SU-DHL-6 (cell line): Measurements from ENCODE around the gene STK40.

Experiments
- H2AFZ ChIP-seq: fragments of 200-600 bp; sonication (generic); 2 replicates; pipeline ENCODE4 v1.6.1; 2014; ENCODE audit warnings: low read depth, mild to moderate bottlenecking, moderate library complexity, mixed read lengths, antibody characterized with exemption, low read length; ENCODE audit not compliant: severe bottlenecking
- H3F3A ChIP-seq: fragments of 200-600 bp; shearing (Covaris generic); 2 replicates; pipeline ENCODE4 v1.6.0; 2016; ENCODE audit warnings: antibody characterized with exemption, mild to moderate bottlenecking; ENCODE audit not compliant: insufficient read depth
- H3K27ac ChIP-seq: fragments of 200-600 bp; sonication (generic); 2 replicates; pipeline ENCODE4 v1.5.1; 2016; ENCODE audit warnings: low read depth, mild to moderate bottlenecking, low read length, moderate library complexity, mixed read lengths
- H3K27me3 ChIP-seq: fragments of 200-600 bp; sonication (generic), shearing (Covaris generic); 2 replicates; pipeline ENCODE4 v1.6.0; 2014; ENCODE audit warnings: mild to moderate bottlenecking, low read length
- H3K36me3 ChIP-seq: fragments of 200-600 bp; sonication (generic); 2 replicates; pipeline ENCODE4 v1.6.1; 2014; ENCODE audit warnings: mild to moderate bottlenecking, low read length, mixed read lengths
- H3K4me2 ChIP-seq: fragments of 300-600, 200-600 bp; shearing (Covaris generic), sonication (generic); 2 replicates; pipeline ENCODE4 v1.6.0; 2014; ENCODE audit warnings: low read length, low read depth, mild to moderate bottlenecking; ENCODE audit not compliant: poor library complexity, severe bottlenecking
- H3K4me3 ChIP-seq: fragments of 200-600 bp; sonication (generic); 2 replicates; pipeline ENCODE4 v1.5.1; 2014; ENCODE audit warnings: antibody characterized with exemption, low read length, mild to moderate bottlenecking, mixed read lengths; ENCODE audit not compliant: insufficient read depth, poor library complexity, severe bottlenecking
- H3K79me2 ChIP-seq: fragments of 200-600 bp; sonication (generic); 2 replicates; pipeline ENCODE4 v1.6.1; 2014; ENCODE audit warnings: mild to moderate bottlenecking, low read length, moderate library complexity; ENCODE audit not compliant: insufficient read depth
- H3K9ac ChIP-seq: fragments of 200-600 bp; sonication (generic); 2 replicates; pipeline ENCODE4 v1.7.0; 2014; ENCODE audit warnings: mild to moderate bottlenecking, low read length
- H3K9me2 ChIP-seq: fragments of 200-600 bp; sonication (generic); replicated peaks from 2 replicates; pipeline ENCODE4 v1.6.1; 2014; ENCODE audit warnings: low read length; ENCODE audit not compliant: insufficient read depth
- H3K9me3 ChIP-seq: fragments of 200-600 bp; sonication (generic); 2 replicates; pipeline ENCODE4 v1.6.1; 2014; ENCODE audit warnings: low read length, mixed read lengths; ENCODE audit not compliant: insufficient read depth
- H4K20me1 ChIP-seq: fragments of 200-600 bp; sonication (generic); 2 replicates; pipeline ENCODE4 v1.6.1; 2014; ENCODE audit warnings: low read depth, mild to moderate bottlenecking, antibody characterized with exemption, low read length, moderate library complexity, mixed read lengths
- EZH2phosphoT487 ChIP-seq: fragments of 200-600 bp; sonication (generic), shearing (Covaris generic); conservative IDR thresholded peaks from 2 replicates; pipeline ENCODE4 v1.6.1; 2018; ENCODE audit warnings: mild to moderate bottlenecking, antibody characterized with exemption, low read length, moderate library complexity, mixed read lengths
- TF ChIP-seq, protein P1 (sequence below): fragments of 200-600 bp; sonication (generic); IDR thresholded peaks from one replicate; pipeline ENCODE4 v1.5.1; 2017; ENCODE audit warnings: antibody characterized with exemption, mild to moderate bottlenecking, low read length, moderate library complexity; ENCODE audit not compliant: insufficient read depth, poor library complexity, severe bottlenecking

Gene STK40

DNA sequence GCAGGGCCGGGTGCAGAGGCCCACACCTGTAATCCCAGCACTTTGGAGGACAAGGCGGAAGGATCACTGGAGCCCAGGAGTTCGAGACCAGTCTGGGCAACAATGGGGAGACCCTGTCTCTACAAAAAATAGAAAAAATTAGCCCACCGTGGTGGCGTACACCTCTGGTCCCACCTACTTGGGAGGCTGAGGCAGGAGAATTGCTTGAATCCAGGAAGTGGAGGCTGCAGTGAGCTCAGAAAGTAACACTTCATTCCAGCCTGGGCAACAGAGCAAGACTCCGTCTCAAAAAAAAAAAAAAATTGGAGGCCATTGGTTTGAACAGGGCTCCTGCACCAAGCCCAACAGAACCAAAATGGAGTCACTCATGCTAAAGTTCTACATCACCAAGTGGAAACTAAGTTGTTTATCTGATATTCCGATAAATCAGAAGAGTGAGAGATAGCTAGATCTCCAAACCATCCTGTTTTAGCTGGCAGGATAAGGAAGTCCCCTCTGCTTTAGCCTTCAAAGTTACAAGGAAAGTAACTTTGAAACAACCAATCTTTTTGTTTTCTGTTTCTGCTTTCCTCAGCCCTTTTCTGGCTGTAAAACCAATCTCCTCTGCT lies 12.8 kb upstream of the STK40 start:
- H3K9me2 ChIP-seq = no peaks in the 10 kb centered on the region
- no peak for TF ChIP-seq EZH2phosphoT487
- H3F3A ChIP-seq = peaks cover 27% of the 10 kb centered on the region
- no peaks in the 10 kb centered on the region for H3K36me3 ChIP-seq
- H3K9me3 ChIP-seq = peaks cover 6% of the 10 kb centered on the region; the same call in 1 of the 2 replicates
- peak overlapping the region; percentile 59 for H2AFZ ChIP-seq
- H3K27me3 ChIP-seq = no peaks in the 10 kb centered on the region
- H3K4me2 ChIP-seq = peak overlapping the region; percentile 73
- H4K20me1 ChIP-seq = no peaks in the 10 kb centered on the region
- H3K9ac ChIP-seq = peak overlapping the region; percentile 66
- H3K79me2 ChIP-seq = peaks cover 19% of the 10 kb centered on the region
- H3K4me3 ChIP-seq = peak overlapping the region; percentile 60
- no peak overlapping the region for H3K27ac ChIP-seq

DNA sequence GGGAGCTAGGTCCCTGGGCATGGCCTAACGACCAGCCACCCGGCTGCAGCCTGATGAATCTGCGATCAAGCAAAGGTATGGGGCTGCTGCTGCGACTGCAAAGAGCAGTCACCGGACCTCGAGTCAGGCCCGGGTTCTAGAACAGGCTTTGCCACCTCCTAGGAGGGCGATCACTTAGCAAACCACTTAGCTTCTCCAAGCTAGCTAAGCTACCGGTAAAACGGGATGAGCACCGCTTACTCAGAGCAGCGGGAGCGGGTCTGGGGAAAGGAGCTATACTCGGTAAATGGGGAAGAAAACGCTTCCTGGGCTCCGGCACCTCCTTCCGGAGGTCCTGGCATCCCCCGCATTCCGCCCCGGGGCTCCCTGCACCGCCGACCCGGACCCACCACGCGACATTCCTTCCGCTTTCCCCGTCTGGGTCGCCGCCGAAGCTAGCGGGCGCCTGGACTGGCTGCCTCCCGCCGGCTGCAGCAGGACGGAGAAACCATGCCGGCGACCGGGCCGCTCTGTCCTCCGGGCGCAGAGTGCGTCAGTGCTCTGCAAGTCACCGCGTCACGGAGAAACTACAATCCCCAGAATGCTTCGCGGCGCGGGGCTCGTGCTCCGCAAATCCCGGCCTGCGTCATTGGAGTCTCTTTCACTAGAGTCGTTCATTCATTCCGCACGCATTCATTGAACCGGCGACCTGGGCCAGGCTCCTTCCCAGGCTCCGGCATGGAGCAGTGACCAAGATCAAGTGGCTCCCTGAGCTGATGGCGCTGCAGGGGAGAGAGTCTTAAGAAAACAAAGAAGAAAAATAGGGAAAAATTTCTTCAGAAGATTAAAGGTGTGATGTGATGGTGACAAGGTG lies 11.9 kb upstream of the STK40 start, which contains the start of gene LSM10:
Gene LSM10, minus strand, starts transcription at position 531 of the 853 bp plus-strand sequence. CDS start 3,779 bp downstream, outside the sequence.
- Histone ChIP-seq H3K79me2 (peaks cover 19% of the 10 kb centered on the region), H3K9me2 (no peaks in the 10 kb centered on the region), H3K9me3 (peaks cover 6% of the 10 kb centered on the region; the same call in 1 of the 2 replicates), H3K27me3 (no peaks in the 10 kb centered on the region), H3K4me2 (peak within 1 kb of the TSS; percentile 73), H3K27ac (peak within 1 kb of the TSS; percentile 76), H3K9ac (peak within 1 kb of the TSS; percentile 66), H2AFZ (peak within 1 kb of the TSS; percentile 59), H3F3A (peaks cover 32% of the 10 kb centered on the region), H4K20me1 (no peaks in the 10 kb centered on the region), H3K4me3 (peak within 1 kb of the TSS; percentile 60), H3K36me3 (no peaks in the 10 kb centered on the region)
- no peak for TF ChIP-seq EZH2phosphoT487
- TF ChIP-seq, protein P1, sequence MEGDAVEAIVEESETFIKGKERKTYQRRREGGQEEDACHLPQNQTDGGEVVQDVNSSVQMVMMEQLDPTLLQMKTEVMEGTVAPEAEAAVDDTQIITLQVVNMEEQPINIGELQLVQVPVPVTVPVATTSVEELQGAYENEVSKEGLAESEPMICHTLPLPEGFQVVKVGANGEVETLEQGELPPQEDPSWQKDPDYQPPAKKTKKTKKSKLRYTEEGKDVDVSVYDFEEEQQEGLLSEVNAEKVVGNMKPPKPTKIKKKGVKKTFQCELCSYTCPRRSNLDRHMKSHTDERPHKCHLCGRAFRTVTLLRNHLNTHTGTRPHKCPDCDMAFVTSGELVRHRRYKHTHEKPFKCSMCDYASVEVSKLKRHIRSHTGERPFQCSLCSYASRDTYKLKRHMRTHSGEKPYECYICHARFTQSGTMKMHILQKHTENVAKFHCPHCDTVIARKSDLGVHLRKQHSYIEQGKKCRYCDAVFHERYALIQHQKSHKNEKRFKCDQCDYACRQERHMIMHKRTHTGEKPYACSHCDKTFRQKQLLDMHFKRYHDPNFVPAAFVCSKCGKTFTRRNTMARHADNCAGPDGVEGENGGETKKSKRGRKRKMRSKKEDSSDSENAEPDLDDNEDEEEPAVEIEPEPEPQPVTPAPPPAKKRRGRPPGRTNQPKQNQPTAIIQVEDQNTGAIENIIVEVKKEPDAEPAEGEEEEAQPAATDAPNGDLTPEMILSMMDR = no peak

DNA sequence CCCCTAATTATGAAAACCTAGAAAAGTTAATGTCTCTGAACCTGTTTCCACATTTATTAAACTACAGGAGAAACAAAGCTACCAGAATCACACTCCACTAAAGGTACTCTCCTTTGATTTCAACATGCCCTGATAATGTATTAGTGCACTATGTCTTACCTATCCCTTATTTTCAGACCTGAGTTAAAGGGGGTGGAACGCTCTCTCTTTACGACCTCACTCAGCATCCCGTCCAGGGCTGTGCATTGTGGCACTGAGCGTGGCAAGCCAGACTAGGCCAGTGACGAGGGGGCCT lies 11.3 kb upstream of the STK40 start:
- peak overlapping the region; percentile 60 for H3K4me3 ChIP-seq

More for the DNA sequence above, 11.3 kb upstream of the STK40 start:
- H3K36me3 ChIP-seq = no peaks in the 10 kb centered on the region
- no peak for TF ChIP-seq EZH2phosphoT487
- TF ChIP-seq, protein P1 = no peak
- peak overlapping the region; percentile 59 for H2AFZ ChIP-seq
- H3K27me3 ChIP-seq = no peaks in the 10 kb centered on the region
- H3K9ac ChIP-seq = peak overlapping the region; percentile 66
- peak overlapping the region; percentile 73 for H3K4me2 ChIP-seq
- peak overlapping the region; percentile 76 for H3K27ac ChIP-seq
- peaks cover 32% of the 10 kb centered on the region for H3F3A ChIP-seq
- H3K9me3 ChIP-seq = peaks cover 6% of the 10 kb centered on the region; the same call in 1 of the 2 replicates
- peaks cover 19% of the 10 kb centered on the region for H3K79me2 ChIP-seq
- H3K9me2 ChIP-seq = no peaks in the 10 kb centered on the region
- H4K20me1 ChIP-seq = no peaks in the 10 kb centered on the region
